ENCODE measurements around the gene MELTF.
A peak's percentile ranks its signal among the peaks of the same experiment; 100 is the strongest.

Gene MELTF

GRCh38 chr3:197031315-197032285 is 2.0 kb upstream of the MELTF start:
- DNase-seq, result no peak
- no peak overlapping the region for H3K27ac Mint-ChIP-seq
- peaks cover 9% of the 10 kb centered on the region for H3K27me3 Mint-ChIP-seq
- H3K9me3 Mint-ChIP-seq, result no peaks in the 10 kb centered on the region
- ATAC-seq, result peak; percentile 55
- no peaks in the 10 kb centered on the region for H3K36me3 Mint-ChIP-seq (ENCODE audit: low read depth)
- peaks cover 17% of the 10 kb centered on the region for H3K4me1 Mint-ChIP-seq
- no peak overlapping the region for H3K4me3 Mint-ChIP-seq

- Mint-ChIP-seq H3K9me3 (no peaks in the 10 kb centered on the region), H3K27ac (no peak overlapping the region), H3K36me3 (ENCODE audit: low read depth) (no peaks in the 10 kb centered on the region), H3K4me3 (no peak overlapping the region), H3K4me1 (peaks cover 17% of the 10 kb centered on the region), H3K27me3 (peaks cover 10% of the 10 kb centered on the region)
- no peak for ATAC-seq
- no peak for DNase-seq
Observed at GRCh38 chr3:197030379-197031314, 1.0 kb upstream of the MELTF start.

DNA sequence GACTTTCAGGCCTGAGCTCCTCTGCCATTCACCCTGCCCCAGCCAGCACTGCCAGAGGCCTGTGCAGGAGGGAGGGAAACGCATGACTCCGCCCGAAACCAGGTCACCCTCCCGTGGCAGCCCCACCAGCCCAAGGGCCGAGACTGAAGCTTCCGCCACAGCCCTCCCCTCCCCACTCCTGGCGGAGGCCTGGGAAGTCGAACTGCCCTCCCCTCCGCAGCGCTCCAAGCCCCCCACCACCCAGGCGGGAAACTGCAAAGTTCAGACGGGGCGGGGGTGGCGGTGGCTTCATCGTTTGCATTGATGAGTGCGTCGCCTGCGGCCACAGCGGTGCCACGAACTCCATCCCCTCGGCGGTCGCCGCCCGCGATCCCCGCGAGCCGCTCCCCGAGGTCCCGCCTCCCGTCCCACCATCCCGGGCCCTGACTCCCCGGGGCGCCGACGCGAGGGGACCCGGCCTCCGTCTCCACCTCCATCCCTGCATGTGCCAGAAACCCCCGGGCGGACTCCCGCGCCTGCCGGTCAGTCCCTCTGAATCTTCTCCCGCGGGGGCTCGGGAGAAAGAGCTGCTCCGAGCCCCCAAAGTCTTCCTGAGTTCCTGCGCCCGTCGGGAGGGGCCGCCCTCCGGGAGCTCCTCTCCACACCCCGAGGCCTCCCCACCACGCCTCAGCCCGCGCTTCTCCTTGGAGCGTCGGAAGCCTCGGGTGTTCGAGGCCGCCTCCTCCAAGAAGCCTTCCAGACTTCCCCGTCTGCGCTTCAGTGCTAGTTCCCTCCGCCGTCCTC is 698 bp downstream of the MELTF start:
- Mint-ChIP-seq H3K36me3 (ENCODE audit: low read depth) (no peaks in the 10 kb centered on the region), H3K9me3 (no peaks in the 10 kb centered on the region), H3K27ac (no peak overlapping the region), H3K4me3 (peak overlapping the region; percentile 63), H3K4me1 (peaks cover 17% of the 10 kb centered on the region), H3K27me3 (peaks cover 12% of the 10 kb centered on the region)
- ATAC-seq (peak; percentile 21), DNase-seq (no peak)

GRCh38 chr3:197027896-197028727 is 1.5 kb downstream of the MELTF start:
- Mint-ChIP-seq H3K4me3 (peak overlapping the region; percentile 63), H3K9me3 (no peaks in the 10 kb centered on the region), H3K27ac (no peak overlapping the region), H3K36me3 (ENCODE audit: low read depth) (no peaks in the 10 kb centered on the region), H3K4me1 (peaks cover 23% of the 10 kb centered on the region), H3K27me3 (peaks cover 16% of the 10 kb centered on the region)
- ATAC-seq (no peak), DNase-seq (no peak)

DNA sequence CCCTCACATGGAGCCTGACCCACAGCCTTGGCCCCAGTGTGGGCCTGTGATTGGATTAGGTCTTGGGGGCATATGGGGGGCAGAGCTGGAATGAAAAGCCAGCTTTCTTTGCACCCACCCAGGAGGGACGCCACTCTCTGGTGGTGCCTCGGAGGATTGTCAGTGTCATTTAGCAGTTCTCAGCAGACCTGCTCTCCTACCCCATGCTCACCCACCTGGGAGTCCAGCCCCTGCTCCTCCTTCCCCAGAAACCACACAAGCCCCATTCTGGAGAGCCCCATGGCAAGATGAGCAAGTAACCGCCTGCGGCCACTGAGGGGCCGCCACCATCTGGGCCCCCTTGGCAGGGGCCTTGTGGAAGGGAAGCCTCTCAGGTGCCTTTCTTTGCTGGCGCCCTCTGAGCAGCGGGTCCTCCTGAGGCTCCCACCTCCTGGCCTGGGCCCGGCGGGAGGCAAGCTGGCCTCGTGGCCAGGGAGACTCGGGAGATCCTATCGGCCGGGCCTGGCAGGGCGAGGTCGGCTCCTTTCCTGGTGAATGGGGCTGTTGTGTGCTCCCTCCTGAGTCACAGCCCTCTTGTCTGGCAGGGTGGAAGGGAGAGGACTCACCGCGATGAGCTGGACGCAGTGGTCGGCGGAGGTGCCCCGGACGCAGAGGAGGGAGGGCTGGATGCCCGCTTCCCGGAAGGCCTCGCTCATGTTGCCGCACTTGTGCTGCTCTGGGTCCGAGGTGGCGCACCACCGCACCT is 2.3 kb downstream of the MELTF start:
- Mint-ChIP-seq H3K36me3 (ENCODE audit: low read depth) (no peaks in the 10 kb centered on the region), H3K27ac (no peak overlapping the region), H3K4me1 (peaks cover 28% of the 10 kb centered on the region), H3K4me3 (no peak overlapping the region), H3K9me3 (no peaks in the 10 kb centered on the region), H3K27me3 (peaks cover 16% of the 10 kb centered on the region)
- no peak for ATAC-seq
- no peak for DNase-seq

- H3K4me1 Mint-ChIP-seq, result peaks cover 25% of the 10 kb centered on the region
- no peaks in the 10 kb centered on the region for H3K9me3 Mint-ChIP-seq
- DNase-seq, result no peak
Observed at GRCh38 chr3:197026481-197026866, 3.1 kb downstream of the MELTF start.

DNA sequence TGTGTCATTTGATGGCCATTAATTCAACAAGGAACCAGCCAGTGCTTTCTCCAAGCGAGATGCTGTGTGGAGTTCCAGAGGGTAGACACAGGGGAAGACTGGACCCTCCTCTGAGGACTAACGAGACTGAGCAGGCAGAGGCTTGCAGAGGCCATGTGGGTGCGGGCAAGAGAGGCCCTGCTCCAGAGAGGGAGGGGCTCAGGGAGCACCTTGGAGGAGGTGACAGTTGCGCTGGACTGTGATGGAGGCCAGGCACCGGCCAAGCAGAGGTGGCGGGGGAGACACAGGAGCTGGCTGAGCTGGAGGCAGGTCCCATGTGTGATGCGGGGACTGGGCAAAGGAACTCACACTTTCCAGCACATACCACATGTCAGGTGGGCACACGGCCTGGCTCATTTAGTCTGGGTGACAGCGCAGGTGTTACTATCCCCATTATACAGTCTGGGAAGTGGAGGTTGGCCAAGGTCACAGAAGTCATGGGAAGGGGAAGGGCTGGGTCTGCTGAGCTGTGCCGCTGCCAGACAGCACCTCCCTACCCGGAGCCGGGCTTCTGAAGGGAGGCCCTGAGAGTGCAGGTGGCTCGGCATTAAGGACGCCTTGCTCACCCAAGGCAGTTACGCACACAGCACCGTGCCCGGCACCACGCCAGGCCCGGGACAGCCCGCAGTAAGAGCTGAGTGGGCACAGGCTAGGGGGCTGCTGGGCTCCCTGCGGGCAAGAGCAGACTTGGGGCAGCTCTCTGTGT is 3.7 kb downstream of the MELTF start:
- no peak for ATAC-seq

More at GRCh38 chr3:197026481-197026866, 3.1 kb downstream of the MELTF start:
- H3K27me3 Mint-ChIP-seq, result peaks cover 16% of the 10 kb centered on the region
- H3K27ac Mint-ChIP-seq, result no peak overlapping the region
- H3K4me3 Mint-ChIP-seq, result no peak overlapping the region
- ATAC-seq, result no peak
- no peaks in the 10 kb centered on the region for H3K36me3 Mint-ChIP-seq (ENCODE audit: low read depth)

GRCh38 chr3:197024881-197025735 is 4.5 kb downstream of the MELTF start:
- no peak overlapping the region for H3K27ac Mint-ChIP-seq
- no peaks in the 10 kb centered on the region for H3K36me3 Mint-ChIP-seq (ENCODE audit: low read depth)
- ATAC-seq (no peak), DNase-seq (no peak)
- H3K9me3 Mint-ChIP-seq, result no peaks in the 10 kb centered on the region
- H3K4me3 Mint-ChIP-seq, result no peak overlapping the region
- H3K4me1 Mint-ChIP-seq, result peaks cover 15% of the 10 kb centered on the region
- peaks cover 16% of the 10 kb centered on the region for H3K27me3 Mint-ChIP-seq

More for the DNA sequence above, 3.7 kb downstream of the MELTF start:
- Mint-ChIP-seq H3K4me3 (no peak overlapping the region), H3K27ac (no peak overlapping the region), H3K9me3 (no peaks in the 10 kb centered on the region), H3K27me3 (peaks cover 16% of the 10 kb centered on the region), H3K36me3 (ENCODE audit: low read depth) (no peaks in the 10 kb centered on the region), H3K4me1 (peaks cover 20% of the 10 kb centered on the region)
- no peak for DNase-seq

DNA sequence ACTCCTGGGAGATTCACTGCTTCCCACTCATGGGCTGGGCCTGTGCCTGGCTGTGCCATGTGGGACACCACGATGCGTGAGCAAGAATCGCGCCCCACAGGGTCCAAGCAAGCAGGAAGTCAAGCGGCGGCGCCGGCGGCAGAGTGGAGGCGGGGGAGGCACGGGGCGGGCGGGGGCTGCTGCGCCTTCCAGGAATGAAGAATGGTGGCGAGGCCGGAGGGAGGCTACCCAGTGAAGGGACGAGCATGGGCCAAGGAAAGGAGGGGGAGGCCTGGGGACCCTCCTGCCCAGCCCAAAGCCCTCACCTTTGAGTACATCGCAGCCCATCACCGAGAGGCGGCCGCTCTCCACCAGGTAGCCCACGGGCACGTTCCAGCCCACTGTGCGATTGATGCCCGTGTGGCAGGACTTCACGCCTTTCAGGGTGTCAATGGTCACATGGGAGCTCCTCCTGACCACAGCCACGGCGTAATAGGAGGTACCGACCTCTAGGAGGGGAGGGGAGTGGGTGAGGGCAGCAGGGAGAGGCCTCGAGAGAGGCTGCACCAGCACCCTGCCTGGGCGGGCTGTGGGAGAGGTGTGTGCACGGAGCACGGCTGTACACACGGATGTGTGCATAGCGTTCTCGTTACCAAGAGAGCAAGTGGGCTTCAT is 5.5 kb downstream of the MELTF start:
- no peaks in the 10 kb centered on the region for H3K36me3 Mint-ChIP-seq (ENCODE audit: low read depth)
- H3K4me3 Mint-ChIP-seq, result no peak overlapping the region
- peaks cover 12% of the 10 kb centered on the region for H3K4me1 Mint-ChIP-seq
- ATAC-seq, result no peak
- no peak for DNase-seq
- H3K27ac Mint-ChIP-seq, result no peak overlapping the region
- peaks cover 13% of the 10 kb centered on the region for H3K27me3 Mint-ChIP-seq
- H3K9me3 Mint-ChIP-seq, result no peaks in the 10 kb centered on the region

DNA sequence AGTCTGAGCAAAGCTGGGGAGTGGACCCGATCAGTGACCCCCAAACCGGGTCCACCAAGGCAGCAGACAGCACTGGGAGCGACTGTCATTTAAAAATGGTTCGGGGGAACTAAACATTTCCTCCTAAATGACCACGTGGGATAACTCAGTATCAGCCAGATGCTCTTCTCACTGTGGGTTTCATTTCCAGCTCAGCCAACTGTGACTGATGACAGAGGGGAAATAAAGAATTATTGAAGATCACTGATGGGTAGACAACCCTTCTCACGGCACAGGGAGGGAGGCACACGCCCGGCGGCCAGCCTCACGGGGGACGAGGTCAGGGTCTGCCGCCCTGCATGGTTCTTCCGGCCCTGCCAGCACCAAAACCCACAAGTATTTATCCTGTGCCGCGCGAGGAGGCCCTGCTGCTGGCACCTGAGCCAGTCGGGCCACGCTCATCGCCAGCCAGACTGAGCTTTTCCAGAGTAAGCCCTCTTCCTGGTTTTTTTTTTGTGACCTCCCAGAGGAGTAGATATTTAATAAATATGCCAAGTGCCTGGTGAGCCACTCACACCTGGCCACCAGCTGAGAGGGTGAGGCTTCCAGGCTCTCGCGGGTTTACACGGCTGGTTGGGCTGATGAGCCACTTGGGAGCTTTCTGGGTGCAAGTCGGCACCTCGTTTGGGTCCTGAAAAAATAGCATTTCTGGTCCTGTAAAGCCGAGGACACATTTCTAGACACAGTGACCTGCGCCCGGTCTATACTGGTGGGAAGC is 6.2 kb downstream of the MELTF start:
- Mint-ChIP-seq H3K27ac (no peak overlapping the region), H3K27me3 (peaks cover 9% of the 10 kb centered on the region), H3K4me3 (peak overlapping the region; percentile 44), H3K4me1 (peaks cover 10% of the 10 kb centered on the region), H3K36me3 (ENCODE audit: low read depth) (no peaks in the 10 kb centered on the region), H3K9me3 (no peaks in the 10 kb centered on the region)
- ATAC-seq, result peak; percentile 13
- DNase-seq, result no peak
